ENCODE measurements around the gene IRF9. TPM values are rescaled to one million over a fixed set of nuclear protein-coding genes. Genes with fewer than 3 reads are reported as not detected.
A peak's percentile ranks its signal among the peaks of the same experiment; 100 is the strongest.

Gene IRF9
- total and polyA plus RNA-seq, 2 of the 13 experiments (the other 11 are each of a cell fraction or from before 2014, with no cell fraction given), result 14.9 to 49.7 TPM

DNA sequence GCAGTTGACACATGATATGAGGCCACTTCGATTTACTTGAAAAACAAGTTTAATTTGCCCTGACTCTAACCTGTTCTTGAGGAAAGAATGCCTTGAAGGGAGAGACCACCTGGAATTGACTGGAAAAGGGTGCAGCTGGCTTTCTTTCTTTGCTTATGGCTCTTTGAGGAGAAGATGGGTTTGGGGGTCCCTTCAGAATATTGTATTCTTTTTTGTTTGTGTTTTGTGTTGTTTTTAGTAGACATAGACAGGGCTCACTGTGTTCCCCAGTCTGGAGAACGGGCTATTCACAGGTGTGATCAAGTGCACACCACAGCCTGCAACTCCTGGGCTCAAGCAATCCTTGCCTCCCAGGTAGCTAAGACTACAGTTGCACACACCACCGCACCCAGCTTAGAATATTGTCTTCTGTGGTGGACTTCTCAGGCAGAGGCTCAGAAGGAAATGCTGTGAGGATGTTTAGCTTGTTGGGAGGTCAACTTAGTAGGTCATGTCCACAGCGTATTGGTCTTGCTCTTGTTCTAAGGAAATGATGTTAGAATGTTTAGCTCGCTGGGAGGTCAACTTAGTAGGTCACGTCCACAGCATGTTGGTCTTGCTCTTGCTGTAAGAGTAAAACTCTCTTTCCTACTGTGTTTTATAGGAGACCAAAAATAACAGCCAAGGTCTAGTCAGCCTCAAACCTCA, 44.8 kb upstream of the IRF9 start (continued):
- TF ChIP-seq ZNF343 (CRISPR knock-in tag; IDR thresholded peaks at IDR 0.05), result no peak
- no peak for TF ChIP-seq ZNF75D (CRISPR knock-in tag; IDR thresholded peaks at IDR 0.05; ENCODE audit: borderline replicate concordance)
- TF ChIP-seq HIVEP1 (CRISPR knock-in tag; IDR thresholded peaks at IDR 0.05), result no peak
- TF ChIP-seq SIN3B (IDR thresholded peaks at IDR 0.05; ENCODE audit: low read length), result no peak
- TF ChIP-seq ZNF264 (CRISPR knock-in tag; IDR thresholded peaks at IDR 0.05), result no peak
- no peak for TF ChIP-seq ZSCAN9 (CRISPR knock-in tag; IDR thresholded peaks at IDR 0.05; ENCODE audit: borderline replicate concordance)
- 0 out of 2 replicates have a peak, but pooled peaks have one; percentile 4 for TF ChIP-seq KAT7 (CRISPR knock-in tag; IDR thresholded peaks at IDR 0.05; ENCODE audit: borderline replicate concordance)
- TF ChIP-seq, protein P1, sequence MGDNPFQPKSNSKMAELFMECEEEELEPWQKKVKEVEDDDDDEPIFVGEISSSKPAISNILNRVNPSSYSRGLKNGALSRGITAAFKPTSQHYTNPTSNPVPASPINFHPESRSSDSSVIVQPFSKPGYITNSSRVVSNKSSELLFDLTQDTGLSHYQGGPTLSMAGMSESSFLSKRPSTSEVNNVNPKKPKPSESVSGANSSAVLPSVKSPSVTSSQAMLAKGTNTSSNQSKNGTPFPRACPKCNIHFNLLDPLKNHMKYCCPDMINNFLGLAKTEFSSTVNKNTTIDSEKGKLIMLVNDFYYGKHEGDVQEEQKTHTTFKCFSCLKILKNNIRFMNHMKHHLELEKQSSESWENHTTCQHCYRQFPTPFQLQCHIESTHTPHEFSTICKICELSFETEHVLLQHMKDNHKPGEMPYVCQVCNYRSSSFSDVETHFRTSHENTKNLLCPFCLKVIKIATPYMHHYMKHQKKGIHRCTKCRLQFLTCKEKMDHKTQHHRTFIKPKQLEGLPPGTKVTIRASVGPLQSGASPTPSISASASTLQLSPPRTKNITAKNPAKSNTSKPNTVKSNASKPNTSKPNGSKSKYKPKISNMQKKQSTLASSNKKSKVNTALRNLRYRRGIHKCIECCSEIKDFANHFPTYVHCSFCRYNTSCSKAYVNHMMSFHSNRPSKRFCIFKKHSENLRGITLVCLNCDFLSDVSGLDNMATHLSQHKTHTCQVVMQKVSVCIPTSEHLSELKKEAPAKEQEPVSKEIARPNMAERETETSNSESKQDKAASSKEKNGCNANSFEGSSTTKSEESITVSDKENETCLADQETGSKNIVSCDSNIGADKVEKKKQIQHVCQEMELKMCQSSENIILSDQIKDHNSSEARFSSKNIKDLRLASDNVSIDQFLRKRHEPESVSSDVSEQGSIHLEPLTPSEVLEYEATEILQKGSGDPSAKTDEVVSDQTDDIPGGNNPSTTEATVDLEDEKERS (CRISPR knock-in tag; IDR thresholded peaks at IDR 0.05), result 0 out of 2 replicates have a peak, but pooled peaks have one; percentile 39
- 0 out of 2 replicates have a peak, but pooled peaks have one; percentile 30 for TF ChIP-seq HOXA5 (CRISPR knock-in tag; IDR thresholded peaks at IDR 0.05)
- TF ChIP-seq TRIM24 (CRISPR knock-in tag; IDR thresholded peaks at IDR 0.05), result no peak
- TF ChIP-seq ZNF788 (CRISPR knock-in tag; IDR thresholded peaks at IDR 0.05; ENCODE audit: borderline replicate concordance), result no peak

Measured in HepG2 (cell line).